Measurements from ENCODE around the gene KCTD6. TPM values are rescaled to one million over a fixed set of nuclear protein-coding genes. Genes with fewer than 3 reads are reported as not detected.

Gene KCTD6
- total RNA-seq, 6 donors from 2014 or later, result 2.2 to 13.1 (median 6.0) TPM

GRCh38 chr3:58469096-58469495 is 22.8 kb upstream of the KCTD6 start:
- Histone ChIP-seq H3K27me3 (no peaks in the 10 kb centered on the region), H3K4me1 (peaks cover 4 to 16% (median 14%) of the 10 kb centered on the region in 4 donors), H3K4me3 (no peak overlapping the region), H3K9me3 (no peaks in the 10 kb centered on the region), H3K36me3 (no peaks in the 10 kb centered on the region), H3K27ac (no peak overlapping the region)
- TF ChIP-seq CTCF (IDR thresholded peaks at IDR 0.05) (no peak), POLR2A (IDR thresholded peaks at IDR 0.05) (no peak), POLR2AphosphoS5 (IDR thresholded peaks at IDR 0.05) (no peak), EP300 (IDR thresholded peaks at IDR 0.05) (no peak)
- DNase-seq (no peak), ATAC-seq (ENCODE audit: low FRiP score in 2 of 2) (no peak)
- 85 to 93% methylated on average over 4 of the region's 4 CpGs for WGBS, 2 donors

- H3K4me3 ChIP-seq, result no peak overlapping the region
- no peaks in the 10 kb centered on the region for H3K9me3 ChIP-seq
- ATAC-seq (ENCODE audit: low FRiP score in 2 of 2) (no peak), DNase-seq (no peak)
- TF ChIP-seq POLR2A (IDR thresholded peaks at IDR 0.05) (no peak), POLR2AphosphoS5 (IDR thresholded peaks at IDR 0.05) (no peak), EP300 (IDR thresholded peaks at IDR 0.05) (no peak), CTCF (IDR thresholded peaks at IDR 0.05) (no peak)
- H3K27me3 ChIP-seq, result no peaks in the 10 kb centered on the region
- peak overlapping the region in 3 of 4 donors; percentile 37 to 71 (median 46) for H3K27ac ChIP-seq
- peaks cover 4 to 28% (median 20%) of the 10 kb centered on the region in 4 donors for H3K4me1 ChIP-seq
- WGBS, 2 donors, result 95 to 98% methylated on average over 10 to 12 of the region's 12 CpGs
- no peaks in the 10 kb centered on the region for H3K36me3 ChIP-seq
These were observed 21.4 kb upstream of the KCTD6 start for GRCh38 chr3:58470363-58471024.

GRCh38 chr3:58471025-58471887 is 20.6 kb upstream of the KCTD6 start:
- Histone ChIP-seq H3K9me3 (no peaks in the 10 kb centered on the region), H3K27me3 (no peaks in the 10 kb centered on the region), H3K27ac (peak overlapping the region; percentile 31 to 71 (median 49)), H3K4me1 (peaks cover 4 to 28% (median 20%) of the 10 kb centered on the region in 4 donors), H3K4me3 (no peak overlapping the region), H3K36me3 (no peaks in the 10 kb centered on the region)
- peak; percentile 8 to 29 for TF ChIP-seq POLR2AphosphoS5 (IDR thresholded peaks at IDR 0.05)
- TF ChIP-seq CTCF (IDR thresholded peaks at IDR 0.05), result no peak
- DNase-seq, result peak; percentile 24 to 73
- ATAC-seq (ENCODE audit: low FRiP score in 2 of 2), result peak; percentile 80 to 81
- WGBS, 2 donors, result 61 to 62% methylated on average over 10 of the region's 10 CpGs

GRCh38 chr3:58473275-58473674 is 18.6 kb upstream of the KCTD6 start:
- Histone ChIP-seq H3K27ac (no peak overlapping the region), H3K36me3 (no peaks in the 10 kb centered on the region), H3K4me3 (no peak overlapping the region), H3K27me3 (no peaks in the 10 kb centered on the region), H3K4me1 (peaks cover 4 to 28% (median 20%) of the 10 kb centered on the region in 4 donors), H3K9me3 (no peaks in the 10 kb centered on the region)
- no peak for DNase-seq
- WGBS, 2 donors, result 77 to 94% methylated on average over 1 of the region's 1 CpG
- no peak for ATAC-seq (ENCODE audit: low FRiP score in 2 of 2)
- TF ChIP-seq CTCF (IDR thresholded peaks at IDR 0.05), result no peak
